Hepatocyte (in vitro differentiated cells): ENCODE results near the gene ABHD12B. TPM values are rescaled to one million over a fixed set of nuclear protein-coding genes. Genes with fewer than 3 reads are reported as not detected.

Experiments
- DNase-seq: peaks from one replicate; pipeline ENCODE4 v3.0.0-alpha.2; 2016; ENCODE audit warnings: low spot score
- H2AFZ ChIP-seq: fragments of 200-600 bp; sonication (generic); 2 replicates; pipeline ENCODE4 v1.6.0; 2016; ENCODE audit warnings: antibody characterized with exemption, mild to moderate bottlenecking
- H3K27ac ChIP-seq: fragments of 200-600 bp; sonication (generic); 2 replicates; pipeline ENCODE4 v1.5.1; 2016; ENCODE audit warnings: mild to moderate bottlenecking
- H3K27me3 ChIP-seq: fragments of 200-600 bp; sonication (generic); 2 replicates; pipeline ENCODE4 v1.6.1; 2016
- H3K36me3 ChIP-seq: fragments of 200-600 bp; sonication (generic); replicated peaks from 2 replicates; pipeline ENCODE4 v1.5.1; 2016; ENCODE audit warnings: low read depth; ENCODE audit not compliant: insufficient read depth
- H3K4me1 ChIP-seq: fragments of 200-600 bp; sonication (generic); 2 replicates; pipeline ENCODE4 v1.5.1; 2016; ENCODE audit warnings: mild to moderate bottlenecking, moderate library complexity; ENCODE audit not compliant: insufficient read depth
- H3K4me2 ChIP-seq: fragments of 200-600 bp; sonication (generic); 2 replicates; pipeline ENCODE4 v1.6.0; 2016
- H3K4me3 ChIP-seq: fragments of 200-600 bp; sonication (generic); 2 replicates; pipeline ENCODE4 v1.5.1; 2016; ENCODE audit warnings: mild to moderate bottlenecking
- H3K79me2 ChIP-seq: fragments of 200-600 bp; sonication (generic); 2 replicates; pipeline ENCODE4 v1.6.0; 2017; ENCODE audit warnings: mild to moderate bottlenecking
- H3K9me2 ChIP-seq: fragments of 200-600 bp; sonication (generic); replicated peaks from 2 replicates; pipeline ENCODE4 v1.6.0; 2017; ENCODE audit warnings: mild to moderate bottlenecking; ENCODE audit not compliant: insufficient read depth
- H3K9me3 ChIP-seq: fragments of 200-600 bp; sonication (generic); 2 replicates; pipeline ENCODE4 v1.5.1; 2016; ENCODE audit warnings: low read depth, mild to moderate bottlenecking
- H4K20me1 ChIP-seq: fragments of 200-600 bp; sonication (generic); 2 replicates; pipeline ENCODE4 v1.6.0; 2016; ENCODE audit warnings: mild to moderate bottlenecking; ENCODE audit not compliant: insufficient read depth, poor library complexity, severe bottlenecking
- EZH2 ChIP-seq: fragments of 200-600 bp; sonication (generic); IDR thresholded peaks from 2 replicates; pipeline ENCODE4 v1.6.1; 2016; ENCODE audit warnings: antibody characterized with exemption, mild to moderate bottlenecking, borderline replicate concordance
- EZH2phosphoT487 ChIP-seq: fragments of 200-600 bp; sonication (generic); IDR thresholded peaks from one replicate; pipeline ENCODE4 v1.6.1; 2018; ENCODE audit warnings: antibody characterized with exemption, mild to moderate bottlenecking, low read depth, moderate library complexity; ENCODE audit not compliant: unreplicated experiment, severe bottlenecking
- WGBS: methylation state at CpG from one replicate; pipeline ENCODE4 v1.1.6; 2016; ENCODE audit warnings: low lambda C conversion rate; ENCODE audit errors: missing lambda C conversion rate; 5-methylcytosine and 5-hydroxymethylcytosine counted together
- polyA plus RNA-seq: library from polyadenylated mRNA; unstranded; fragments of >200 nt; fragmentation: Nextera tagmentation; extraction: Ambion mirVana; gene quantifications from 2 replicates; pipeline ENCODE4 v1.2.1, GENCODE V29; 2016
- total RNA-seq: library from RNA; depleted of rRNA; stranded (reverse); fragments of >200 nt; gene quantifications from 2 replicates; pipeline ENCODE4 v1.2.3, GENCODE V29; 2014
- TF ChIP-seq, protein P1 (sequence below): fragments of 200-600 bp; sonication (generic); IDR thresholded peaks from 2 replicates; pipeline ENCODE4 v1.5.1; 2016; ENCODE audit warnings: antibody characterized with exemption, mild to moderate bottlenecking; ENCODE audit not compliant: poor library complexity

Gene ABHD12B
- total and polyA plus RNA-seq, 2 experiments from 2014 or later: not detected

DNA sequence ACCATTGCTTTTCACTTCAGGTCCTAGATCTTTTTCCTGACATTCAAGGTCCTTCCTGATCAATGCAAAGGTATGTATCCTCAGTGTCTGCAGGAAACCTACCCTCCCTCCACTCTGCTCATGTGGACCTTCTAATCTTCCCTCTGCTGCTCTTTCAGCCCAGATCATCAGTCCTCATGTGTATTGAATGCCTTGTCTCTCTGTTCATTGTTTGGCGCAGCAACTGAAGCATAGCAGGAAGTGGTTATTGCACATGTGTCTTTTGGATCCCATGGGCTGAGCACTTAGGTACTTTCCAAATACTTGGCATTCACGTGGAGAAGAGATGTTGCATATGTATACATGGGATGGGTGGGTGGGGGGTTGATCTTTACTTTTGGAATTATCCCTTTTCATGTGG, 36.6 kb upstream of the ABHD12B start:
- TF ChIP-seq, protein P1, sequence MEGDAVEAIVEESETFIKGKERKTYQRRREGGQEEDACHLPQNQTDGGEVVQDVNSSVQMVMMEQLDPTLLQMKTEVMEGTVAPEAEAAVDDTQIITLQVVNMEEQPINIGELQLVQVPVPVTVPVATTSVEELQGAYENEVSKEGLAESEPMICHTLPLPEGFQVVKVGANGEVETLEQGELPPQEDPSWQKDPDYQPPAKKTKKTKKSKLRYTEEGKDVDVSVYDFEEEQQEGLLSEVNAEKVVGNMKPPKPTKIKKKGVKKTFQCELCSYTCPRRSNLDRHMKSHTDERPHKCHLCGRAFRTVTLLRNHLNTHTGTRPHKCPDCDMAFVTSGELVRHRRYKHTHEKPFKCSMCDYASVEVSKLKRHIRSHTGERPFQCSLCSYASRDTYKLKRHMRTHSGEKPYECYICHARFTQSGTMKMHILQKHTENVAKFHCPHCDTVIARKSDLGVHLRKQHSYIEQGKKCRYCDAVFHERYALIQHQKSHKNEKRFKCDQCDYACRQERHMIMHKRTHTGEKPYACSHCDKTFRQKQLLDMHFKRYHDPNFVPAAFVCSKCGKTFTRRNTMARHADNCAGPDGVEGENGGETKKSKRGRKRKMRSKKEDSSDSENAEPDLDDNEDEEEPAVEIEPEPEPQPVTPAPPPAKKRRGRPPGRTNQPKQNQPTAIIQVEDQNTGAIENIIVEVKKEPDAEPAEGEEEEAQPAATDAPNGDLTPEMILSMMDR: no peak
- TF ChIP-seq EZH2: no peak
- TF ChIP-seq EZH2phosphoT487: no peak
- peaks cover 60% of the 10 kb centered on the region for H3K27me3 ChIP-seq
- H3K4me2 ChIP-seq: no peak overlapping the region
- no peak overlapping the region for H2AFZ ChIP-seq
- H4K20me1 ChIP-seq: peaks cover under 1% of the 10 kb centered on the region
- no peaks in the 10 kb centered on the region for H3K9me3 ChIP-seq
- no peaks in the 10 kb centered on the region for H3K79me2 ChIP-seq
- DNase-seq: no peak
- H3K36me3 ChIP-seq: no peaks in the 10 kb centered on the region
- peaks cover 4% of the 10 kb centered on the region for H3K4me1 ChIP-seq
- no peak overlapping the region for H3K27ac ChIP-seq
- no peaks in the 10 kb centered on the region for H3K9me2 ChIP-seq
- 80% methylated on average over 2 of the region's 2 CpGs for WGBS
- no peak overlapping the region for H3K4me3 ChIP-seq

DNA sequence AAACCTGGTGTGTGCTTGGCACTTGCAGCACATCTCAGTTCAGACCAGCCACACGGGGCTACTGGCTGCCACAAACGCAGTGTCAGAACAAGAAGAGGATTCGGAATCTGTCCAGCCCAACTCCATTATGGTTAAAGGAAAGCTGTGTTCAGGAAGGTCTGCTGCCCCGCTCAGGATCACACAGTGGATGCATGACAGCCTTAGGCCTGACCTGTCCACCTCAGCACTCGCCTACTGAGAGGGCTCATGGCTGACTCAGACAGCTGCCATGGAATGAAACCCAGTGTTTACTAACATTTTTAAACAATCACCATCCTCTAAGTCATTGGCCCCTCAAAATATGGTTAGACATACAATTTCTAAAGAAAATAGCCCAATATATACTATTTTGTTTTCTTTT, 35.3 kb upstream of the ABHD12B start:
- no peaks in the 10 kb centered on the region for H3K79me2 ChIP-seq
- H3K4me1 ChIP-seq: peaks cover 4% of the 10 kb centered on the region
- H2AFZ ChIP-seq: no peak overlapping the region
- DNase-seq: no peak
- H3K36me3 ChIP-seq: no peaks in the 10 kb centered on the region
- H3K27me3 ChIP-seq: peaks cover 67% of the 10 kb centered on the region
- H3K9me2 ChIP-seq: no peaks in the 10 kb centered on the region
- H4K20me1 ChIP-seq: no peaks in the 10 kb centered on the region
- WGBS: 85% methylated on average over 5 of the region's 5 CpGs
- TF ChIP-seq EZH2 (no peak), EZH2phosphoT487 (no peak)
- TF ChIP-seq, protein P1: no peak
- H3K4me3 ChIP-seq: no peak overlapping the region
- H3K27ac ChIP-seq: no peak overlapping the region
- H3K4me2 ChIP-seq: no peak overlapping the region
- H3K9me3 ChIP-seq: no peaks in the 10 kb centered on the region

DNA sequence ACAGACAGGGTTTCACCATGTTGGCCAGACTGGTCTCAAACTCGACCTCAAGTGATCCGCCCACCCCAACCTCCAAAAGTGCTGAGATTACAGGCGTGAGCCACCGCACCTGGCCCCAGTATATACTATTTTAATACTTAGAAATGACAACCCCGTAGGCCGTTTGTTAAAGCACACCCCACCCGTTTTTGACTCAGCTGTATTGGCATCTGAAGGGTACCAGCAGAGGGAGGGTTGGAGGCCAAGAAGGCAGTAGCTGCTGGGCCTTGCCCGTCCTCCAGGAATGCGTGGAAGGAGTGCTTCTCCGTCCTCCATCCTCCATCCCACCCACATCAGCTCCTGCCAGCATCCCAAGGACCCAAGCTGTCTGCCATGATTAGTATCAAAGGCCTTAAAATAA, 34.6 kb upstream of the ABHD12B start:
- H3K4me3 ChIP-seq: no peak overlapping the region
- H3K79me2 ChIP-seq: no peaks in the 10 kb centered on the region
- no peaks in the 10 kb centered on the region for H4K20me1 ChIP-seq
- no peaks in the 10 kb centered on the region for H3K9me2 ChIP-seq
- no peak overlapping the region for H2AFZ ChIP-seq
- TF ChIP-seq EZH2phosphoT487: no peak
- H3K36me3 ChIP-seq: no peaks in the 10 kb centered on the region
- H3K27me3 ChIP-seq: peaks cover 61% of the 10 kb centered on the region
- H3K9me3 ChIP-seq: no peaks in the 10 kb centered on the region
- H3K4me2 ChIP-seq: no peak overlapping the region
- peaks cover under 1% of the 10 kb centered on the region for H3K4me1 ChIP-seq
- 93% methylated on average over 10 of the region's 10 CpGs for WGBS
- no peak overlapping the region for H3K27ac ChIP-seq
- no peak for DNase-seq

DNA sequence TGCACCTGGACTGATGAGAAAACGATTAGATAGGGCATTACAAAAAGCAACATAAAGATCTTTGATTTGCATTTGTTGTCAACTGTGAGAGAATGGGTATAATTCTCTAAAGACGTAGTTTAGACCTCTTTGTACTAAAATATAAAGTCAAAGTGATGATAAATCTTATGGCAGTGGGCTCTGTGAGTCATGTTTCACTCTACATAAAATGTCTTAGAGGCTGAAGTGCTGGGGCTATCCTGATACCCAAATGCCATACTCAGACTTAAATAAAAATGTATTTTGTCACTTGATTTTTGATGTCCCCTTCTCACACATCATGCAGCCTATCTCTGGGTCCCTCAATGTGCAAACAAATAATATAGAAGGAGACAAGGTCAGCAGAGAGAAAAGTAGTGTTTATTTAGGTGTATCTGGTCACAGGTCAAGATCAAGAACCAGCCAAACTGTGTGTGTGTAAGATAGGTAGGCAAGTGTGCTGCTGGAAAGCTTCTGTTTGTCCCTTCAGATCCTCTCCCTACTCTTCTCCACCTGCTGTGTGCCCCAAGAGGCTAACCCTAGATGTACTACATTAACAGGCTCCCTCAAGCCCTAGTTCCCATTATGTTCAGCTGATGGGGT, 33.9 kb upstream of the ABHD12B start:
- Histone ChIP-seq H4K20me1 (no peaks in the 10 kb centered on the region), H3K4me1 (no peaks in the 10 kb centered on the region), H3K9me2 (no peaks in the 10 kb centered on the region), H3K79me2 (no peaks in the 10 kb centered on the region), H3K4me2 (no peak overlapping the region), H3K9me3 (no peaks in the 10 kb centered on the region), H3K36me3 (no peaks in the 10 kb centered on the region), H3K27ac (no peak overlapping the region), H3K27me3 (peaks cover 59% of the 10 kb centered on the region), H3K4me3 (no peak overlapping the region), H2AFZ (no peak overlapping the region)
- WGBS: 84% methylated on average over 2 of the region's 2 CpGs
- DNase-seq: no peak
- TF ChIP-seq EZH2phosphoT487 (no peak), EZH2 (no peak)
- TF ChIP-seq, protein P1: no peak
